ENCODE data around the gene MRPS22. TPM values are rescaled to one million over a fixed set of nuclear protein-coding genes. Genes with fewer than 3 reads are reported as not detected.
"Not testable (repeated sequence)": the region's sequence is repeated elsewhere in the genome, so short reads cannot be mapped to it uniquely, and the experiment has no call there.

The MRPS22 gene
- total RNA-seq, 4 donors from 2014 or later, result 50.2 to 73.2 (median 62.3) TPM

DNA sequence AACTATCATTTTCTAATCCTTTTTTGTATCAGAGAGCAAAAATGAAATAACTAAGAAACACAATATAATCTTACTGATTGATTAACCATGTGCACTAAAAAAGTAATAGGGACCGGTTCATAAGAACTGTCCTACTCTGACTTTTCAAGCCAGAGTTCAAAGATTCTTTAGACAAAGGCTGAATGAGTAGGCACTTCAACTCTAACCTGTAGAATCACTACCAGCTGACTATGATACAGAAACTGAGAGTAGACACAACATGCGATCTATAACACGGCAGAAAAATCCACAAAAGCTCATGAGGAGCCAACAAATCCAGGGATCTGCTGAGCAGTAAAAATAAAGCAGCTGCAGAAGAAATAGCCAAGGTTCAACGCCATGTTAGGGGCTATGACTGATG is 36.8 kb downstream of the MRPS22 start:
- Histone ChIP-seq H3K4me1 (peaks cover 0 to 11% (median 0%) of the 10 kb centered on the region in 3 donors), H3K9me3 (no peaks in the 10 kb centered on the region), H3K36me3 (peaks cover 7 to 88% (median 16%) of the 10 kb centered on the region in 3 donors), H3K4me3 (no peak overlapping the region), H3K27me3 (no peaks in the 10 kb centered on the region), H3K27ac (no peak overlapping the region)
- DNase-seq, result no peak
- TF ChIP-seq, protein P1, sequence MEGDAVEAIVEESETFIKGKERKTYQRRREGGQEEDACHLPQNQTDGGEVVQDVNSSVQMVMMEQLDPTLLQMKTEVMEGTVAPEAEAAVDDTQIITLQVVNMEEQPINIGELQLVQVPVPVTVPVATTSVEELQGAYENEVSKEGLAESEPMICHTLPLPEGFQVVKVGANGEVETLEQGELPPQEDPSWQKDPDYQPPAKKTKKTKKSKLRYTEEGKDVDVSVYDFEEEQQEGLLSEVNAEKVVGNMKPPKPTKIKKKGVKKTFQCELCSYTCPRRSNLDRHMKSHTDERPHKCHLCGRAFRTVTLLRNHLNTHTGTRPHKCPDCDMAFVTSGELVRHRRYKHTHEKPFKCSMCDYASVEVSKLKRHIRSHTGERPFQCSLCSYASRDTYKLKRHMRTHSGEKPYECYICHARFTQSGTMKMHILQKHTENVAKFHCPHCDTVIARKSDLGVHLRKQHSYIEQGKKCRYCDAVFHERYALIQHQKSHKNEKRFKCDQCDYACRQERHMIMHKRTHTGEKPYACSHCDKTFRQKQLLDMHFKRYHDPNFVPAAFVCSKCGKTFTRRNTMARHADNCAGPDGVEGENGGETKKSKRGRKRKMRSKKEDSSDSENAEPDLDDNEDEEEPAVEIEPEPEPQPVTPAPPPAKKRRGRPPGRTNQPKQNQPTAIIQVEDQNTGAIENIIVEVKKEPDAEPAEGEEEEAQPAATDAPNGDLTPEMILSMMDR (IDR thresholded peaks at IDR 0.05), result no peak
- TF ChIP-seq POLR2A (IDR thresholded peaks at IDR 0.05), result no peak
- WGBS, 2 donors, result 83 to 89% methylated on average over 4 of the region's 4 CpGs
- intact Hi-C loops (cut with DNase I), result no loop called here

DNA sequence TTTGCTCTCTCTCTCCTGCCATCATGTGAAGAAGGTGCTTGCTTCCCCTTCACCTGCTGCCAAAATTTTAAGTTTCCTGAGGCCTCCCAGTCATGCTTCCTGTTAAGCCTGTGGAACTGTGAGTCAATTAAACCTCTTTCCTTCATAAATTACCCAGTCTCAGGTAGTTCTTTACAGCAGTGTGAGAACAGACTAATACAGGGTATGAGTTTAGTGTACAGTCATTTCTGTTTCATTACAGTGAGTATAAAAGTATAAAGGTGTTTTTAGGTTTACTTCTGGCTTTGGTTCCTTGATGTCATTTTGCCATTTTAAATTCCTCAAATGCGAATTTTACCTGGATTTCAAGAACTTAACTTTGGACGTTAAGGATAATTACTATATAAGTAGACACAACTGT is 38.5 kb downstream of the MRPS22 start:
- 88 to 96% methylated on average over 2 of the region's 2 CpGs for WGBS, 2 donors

DNA sequence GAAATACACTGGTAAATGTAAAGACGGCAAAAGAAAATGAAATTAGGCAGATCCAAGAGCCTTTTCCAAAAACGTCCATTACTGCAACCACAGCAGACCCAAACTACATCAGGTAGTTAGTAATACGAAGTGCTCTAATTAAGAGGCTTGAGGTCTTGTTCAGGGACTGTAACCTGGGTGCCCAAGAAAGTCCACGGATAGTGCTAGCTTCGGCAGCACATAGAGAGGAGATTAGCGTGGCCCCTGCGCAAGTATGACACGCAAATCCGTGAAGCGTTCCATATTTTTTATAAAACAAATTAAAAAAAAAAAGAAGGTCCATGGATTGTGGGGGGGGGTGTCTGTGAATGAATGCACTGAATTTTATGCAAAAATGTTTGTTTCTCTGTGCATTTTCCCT is 44.3 kb downstream of the MRPS22 start:
- H3K27me3 ChIP-seq, result no peaks in the 10 kb centered on the region
- 69 to 71% methylated on average over 10 of the region's 10 CpGs for WGBS, 2 donors
- no peak for DNase-seq
- H3K36me3 ChIP-seq, result peaks cover 0 to 13% (median 0%) of the 10 kb centered on the region in 3 donors
- H3K9me3 ChIP-seq, result no peaks in the 10 kb centered on the region
- peak overlapping the region in 2 of 4 donors; percentile 83 to 89 for H3K4me3 ChIP-seq
- TF ChIP-seq, protein P1 (IDR thresholded peaks at IDR 0.05), result no peak
- TF ChIP-seq POLR2A (IDR thresholded peaks at IDR 0.05), result no peak
- peaks cover 9 to 57% (median 12%) of the 10 kb centered on the region in 3 donors for H3K4me1 ChIP-seq
- intact Hi-C loops (cut with DNase I), result no loop called here
- no peak overlapping the region for H3K27ac ChIP-seq

More for the DNA sequence above, 38.5 kb downstream of the MRPS22 start:
- H3K4me3 ChIP-seq; intact Hi-C loops (cut with DNase I); DNase-seq; H3K27ac ChIP-seq; H3K9me3 ChIP-seq; H3K27me3 ChIP-seq: not testable (repeated sequence)
- H3K4me1 ChIP-seq, result peaks cover 0 to 28% (median 2%) of the 10 kb centered on the region in 3 donors
- H3K36me3 ChIP-seq, result peaks cover 3 to 71% (median 6%) of the 10 kb centered on the region in 3 donors

DNA sequence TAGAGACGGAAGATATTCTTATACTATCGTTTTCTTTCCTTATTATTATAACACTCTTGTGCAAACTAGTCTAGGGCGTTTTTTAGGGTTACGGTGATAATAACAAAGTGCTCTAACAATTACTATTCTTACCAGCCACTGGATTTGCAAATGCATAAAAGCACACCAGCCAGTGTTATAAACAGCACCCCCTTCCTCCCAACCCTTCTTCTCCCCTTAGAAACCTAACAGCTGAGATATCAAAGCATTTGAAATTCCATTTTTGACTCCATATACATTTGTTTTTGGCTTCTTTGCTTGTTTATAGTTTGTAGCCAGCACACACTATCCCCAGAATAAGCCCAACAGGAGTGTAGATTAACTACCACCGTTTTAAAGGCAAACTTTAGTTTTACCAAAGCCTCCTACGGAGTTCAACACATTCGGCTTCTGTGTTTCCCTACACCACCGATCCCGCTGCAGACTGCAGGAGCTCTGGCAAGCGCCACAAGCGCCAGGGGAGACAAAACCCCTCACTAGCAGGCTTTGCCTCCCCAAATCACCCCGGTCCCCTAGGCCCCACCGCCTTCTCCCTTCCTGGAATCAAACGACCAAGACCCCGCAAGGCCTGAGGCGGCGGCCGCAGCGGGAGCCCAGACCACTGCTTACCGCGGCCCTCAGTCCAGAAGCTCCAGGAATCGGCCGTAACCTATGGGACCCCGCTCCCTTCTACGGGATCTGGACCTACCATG is 45.2 kb downstream of the MRPS22 start:
- intact Hi-C loops (cut with DNase I), result no loop called here
- DNase-seq, result no peak

DNA sequence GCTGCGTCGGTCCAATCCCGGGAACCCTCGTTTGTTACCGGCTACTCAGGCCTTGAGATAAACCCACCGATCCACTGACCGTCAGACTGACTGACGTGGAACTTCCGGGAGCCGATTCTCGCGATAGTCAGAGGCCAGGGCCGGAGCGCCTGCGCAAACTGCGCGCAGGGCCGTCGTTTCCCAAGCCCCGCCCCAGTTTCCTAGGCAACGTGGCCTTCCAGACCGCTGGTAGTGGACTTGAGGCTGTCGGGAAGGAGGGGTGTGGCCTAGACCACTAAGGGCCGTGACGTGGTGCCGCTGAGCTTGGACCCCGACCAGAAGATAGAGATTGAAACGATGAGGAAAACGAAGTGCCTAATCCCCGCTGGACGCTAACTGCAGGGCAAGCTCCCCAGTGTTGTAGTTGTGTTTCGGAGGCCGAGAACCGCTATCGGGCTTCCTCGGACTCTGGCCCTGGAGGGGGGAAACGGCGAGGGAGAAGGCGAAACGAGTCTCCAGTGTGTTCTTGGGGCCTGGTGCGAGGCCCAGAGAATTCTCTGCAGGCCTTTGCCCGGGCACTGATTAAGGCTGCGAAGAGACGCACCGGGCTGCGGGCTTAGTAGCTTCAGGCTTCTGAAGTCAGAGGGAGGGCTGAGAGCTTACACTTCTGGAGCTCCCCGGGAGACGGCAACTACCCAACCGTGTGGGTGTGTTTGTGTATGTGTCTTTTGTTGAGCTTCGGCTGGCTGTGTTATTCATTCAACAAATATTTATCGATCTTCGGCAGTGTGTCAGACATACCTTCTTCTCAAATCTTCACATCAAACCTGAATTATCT is 45.9 kb downstream of the MRPS22 start, which contains the start of gene COPB2:
Gene COPB2 (minus strand): TSS at position 96 of the 817 bp plus-strand sequence. CDS start 97 bp downstream, outside the sequence.
- Histone ChIP-seq H3K9me3 (no peaks in the 10 kb centered on the region), H3K27me3 (no peaks in the 10 kb centered on the region), H3K27ac (peak within 1 kb of the TSS; percentile 91 to 98 (median 95)), H3K4me1 (peaks cover 9 to 50% (median 12%) of the 10 kb centered on the region in 3 donors), H3K36me3 (peaks cover 0 to 4% (median 0%) of the 10 kb centered on the region in 3 donors), H3K4me3 (peak within 1 kb of the TSS; percentile 72 to 100 (median 86))
- peak in 3 of 4 donors; percentile 66 to 78 (median 77) for TF ChIP-seq POLR2A (IDR thresholded peaks at IDR 0.05)
- TF ChIP-seq, protein P1 (IDR thresholded peaks at IDR 0.05), result peak in 1 of 6 experiments; percentile 6
- peak; percentile 87 for DNase-seq
- intact Hi-C loops (cut with DNase I), result no loop called here
- WGBS, 2 donors, result 1% methylated on average over 15 to 29 of the region's 52 CpGs

More for the DNA sequence above, 45.2 kb downstream of the MRPS22 start:
- H3K4me1 ChIP-seq, result peaks cover 9 to 56% (median 12%) of the 10 kb centered on the region in 3 donors
- H3K4me3 ChIP-seq, result peak overlapping the region; percentile 72 to 100 (median 86)
- peak overlapping the region; percentile 91 to 98 (median 95) for H3K27ac ChIP-seq
- no peaks in the 10 kb centered on the region for H3K27me3 ChIP-seq
- peaks cover 0 to 8% (median 0%) of the 10 kb centered on the region in 3 donors for H3K36me3 ChIP-seq
- TF ChIP-seq POLR2A (IDR thresholded peaks at IDR 0.05), result no peak
- TF ChIP-seq, protein P1 (IDR thresholded peaks at IDR 0.05), result no peak
- WGBS, 2 donors, result 3 to 5% methylated on average over 12 to 20 of the region's 25 CpGs
- H3K9me3 ChIP-seq, result no peaks in the 10 kb centered on the region
